ENCODE results near the gene PCLAF. TPM values are rescaled to one million over a fixed set of nuclear protein-coding genes. Genes with fewer than 3 reads are reported as not detected.
"Not testable (repeated sequence)": the region's sequence is repeated elsewhere in the genome, so short reads cannot be mapped to it uniquely, and the experiment has no call there.

Gene PCLAF
- polyA plus RNA-seq, 4 donors = 3.5 to 89.1 (median 24.9) TPM

GRCh38 chr15:64355944-64356709, 25.1 kb downstream of the PCLAF start, which contains the start of gene CSNK1G1:
Gene CSNK1G1, minus strand, starts transcription at chr15:64356173. Its CDS starts 55,674 bp downstream, at chr15:64300499.
- H3K27ac ChIP-seq (ENCODE audit: low read depth in 1 of 3, low read length in 2 of 3) = peak within 1 kb of the TSS in 2 of 3 donors; percentile 79 to 84

GRCh38 chr15:64355348-64355943, 25.8 kb downstream of the PCLAF start:
- DNase-seq (peak; percentile 18 to 48), FAIRE-seq (no peak)
- peak overlapping the region; percentile 75 to 98 (median 76) for H3K4me3 ChIP-seq (ENCODE audit: low read depth in 1 of 3, low read length in 3 of 3)
- peaks cover 0 to 4% (median 3%) of the 10 kb centered on the region in 3 donors for H3K4me1 ChIP-seq (ENCODE audit: control insufficient read depth in 3 of 3, insufficient read depth in 2 of 3, low read depth in 1 of 3, low read length in 2 of 3)
- H3K27me3 ChIP-seq (ENCODE audit: control insufficient read depth in 3 of 3, insufficient read depth in 3 of 3, low read length in 3 of 3) = no peaks in the 10 kb centered on the region
- peak overlapping the region in 2 of 3 donors; percentile 67 to 84 for H3K27ac ChIP-seq (ENCODE audit: low read depth in 1 of 3, low read length in 2 of 3)
- H3K36me3 ChIP-seq (ENCODE audit: control insufficient read depth in 3 of 3, insufficient read depth in 2 of 3, low read depth in 1 of 3, low read length in 3 of 3) = peaks cover 0 to 12% (median 0%) of the 10 kb centered on the region in 3 donors
- no peaks in the 10 kb centered on the region for H3K9me3 ChIP-seq (ENCODE audit: control insufficient read depth in 2 of 2, insufficient read depth in 1 of 2, low read depth in 1 of 2, low read length in 1 of 2)
- 1% methylated on average over 26 to 30 of the region's 30 CpGs for WGBS, 3 donors

More at GRCh38 chr15:64355944-64356709, 25.1 kb downstream of the PCLAF start, which contains the start of gene CSNK1G1:
- 0 to 1% (median 0%) methylated on average over 34 to 42 of the region's 42 CpGs for WGBS, 3 donors
- Histone ChIP-seq H3K4me1 (ENCODE audit: control insufficient read depth in 3 of 3, insufficient read depth in 2 of 3, low read depth in 1 of 3, low read length in 2 of 3) (peaks cover 0 to 4% (median 3%) of the 10 kb centered on the region in 3 donors), H3K27me3 (ENCODE audit: control insufficient read depth in 3 of 3, insufficient read depth in 3 of 3, low read length in 3 of 3) (no peaks in the 10 kb centered on the region), H3K9me3 (ENCODE audit: control insufficient read depth in 2 of 2, insufficient read depth in 1 of 2, low read depth in 1 of 2, low read length in 1 of 2) (no peaks in the 10 kb centered on the region), H3K36me3 (ENCODE audit: control insufficient read depth in 3 of 3, insufficient read depth in 2 of 3, low read depth in 1 of 3, low read length in 3 of 3) (peaks cover 0 to 12% (median 0%) of the 10 kb centered on the region in 3 donors), H3K4me3 (ENCODE audit: low read depth in 1 of 3, low read length in 3 of 3) (peak within 1 kb of the TSS; percentile 75 to 98 (median 76))
- DNase-seq = peak; percentile 92 to 97
- no peak for FAIRE-seq

GRCh38 chr15:64354688-64355344, 26.4 kb downstream of the PCLAF start:
- DNase-seq = peak in 1 of 2 donors; percentile 10
- Histone ChIP-seq H3K4me3 (ENCODE audit: low read depth in 1 of 3, low read length in 3 of 3) (peak overlapping the region; percentile 11 to 98 (median 76)), H3K27ac (ENCODE audit: low read depth in 1 of 3, low read length in 2 of 3) (peak overlapping the region in 1 of 3 donors; percentile 84), H3K27me3 (ENCODE audit: control insufficient read depth in 3 of 3, insufficient read depth in 3 of 3, low read length in 3 of 3) (no peaks in the 10 kb centered on the region), H3K36me3 (ENCODE audit: control insufficient read depth in 3 of 3, insufficient read depth in 2 of 3, low read depth in 1 of 3, low read length in 3 of 3) (peaks cover 0 to 12% (median 0%) of the 10 kb centered on the region in 3 donors), H3K9me3 (ENCODE audit: control insufficient read depth in 2 of 2, insufficient read depth in 1 of 2, low read depth in 1 of 2, low read length in 1 of 2) (no peaks in the 10 kb centered on the region), H3K4me1 (ENCODE audit: control insufficient read depth in 3 of 3, insufficient read depth in 2 of 3, low read depth in 1 of 3, low read length in 2 of 3) (peaks cover 0 to 4% (median 3%) of the 10 kb centered on the region in 3 donors)
- no peak for FAIRE-seq
- 11 to 30% (median 18%) methylated on average over 5 of the region's 5 CpGs for WGBS, 3 donors

GRCh38 chr15:64351265-64351664, 30.0 kb downstream of the PCLAF start:
- DNase-seq (no peak), FAIRE-seq (no peak)
- Histone ChIP-seq H3K4me1 (ENCODE audit: control insufficient read depth in 3 of 3, insufficient read depth in 2 of 3, low read depth in 1 of 3, low read length in 2 of 3) (peaks cover 0 to 3% (median 0%) of the 10 kb centered on the region in 3 donors), H3K27me3 (ENCODE audit: control insufficient read depth in 3 of 3, insufficient read depth in 3 of 3, low read length in 3 of 3) (no peaks in the 10 kb centered on the region), H3K36me3 (ENCODE audit: control insufficient read depth in 3 of 3, insufficient read depth in 2 of 3, low read depth in 1 of 3, low read length in 3 of 3) (peaks cover 0 to 22% (median 1%) of the 10 kb centered on the region in 3 donors), H3K9me3 (ENCODE audit: control insufficient read depth in 2 of 2, insufficient read depth in 1 of 2, low read depth in 1 of 2, low read length in 1 of 2) (no peaks in the 10 kb centered on the region), H3K27ac (ENCODE audit: low read depth in 1 of 3, low read length in 2 of 3) (no peak overlapping the region), H3K4me3 (ENCODE audit: low read depth in 1 of 3, low read length in 3 of 3) (no peak overlapping the region)
- WGBS, 3 donors = 60 to 89% (median 73%) methylated on average over 7 of the region's 7 CpGs

GRCh38 chr15:64349375-64349774, 31.9 kb downstream of the PCLAF start:
- H3K27ac ChIP-seq (ENCODE audit: low read depth in 1 of 3, low read length in 2 of 3) = no peak overlapping the region
- peaks cover 0 to 24% (median 1%) of the 10 kb centered on the region in 3 donors for H3K36me3 ChIP-seq (ENCODE audit: control insufficient read depth in 3 of 3, insufficient read depth in 2 of 3, low read depth in 1 of 3, low read length in 3 of 3)
- no peaks in the 10 kb centered on the region for H3K4me1 ChIP-seq (ENCODE audit: control insufficient read depth in 3 of 3, insufficient read depth in 2 of 3, low read depth in 1 of 3, low read length in 2 of 3)
- no peaks in the 10 kb centered on the region for H3K27me3 ChIP-seq (ENCODE audit: control insufficient read depth in 3 of 3, insufficient read depth in 3 of 3, low read length in 3 of 3)
- DNase-seq = no peak
- no peaks in the 10 kb centered on the region for H3K9me3 ChIP-seq (ENCODE audit: control insufficient read depth in 2 of 2, insufficient read depth in 1 of 2, low read depth in 1 of 2, low read length in 1 of 2)
- no peak overlapping the region for H3K4me3 ChIP-seq (ENCODE audit: low read depth in 1 of 3, low read length in 3 of 3)
- WGBS, 3 donors = 94 to 98% (median 94%) methylated on average over 2 of the region's 2 CpGs
- FAIRE-seq = no peak

- FAIRE-seq (no peak), DNase-seq (no peak)
- H3K27me3 ChIP-seq (ENCODE audit: control insufficient read depth in 3 of 3, insufficient read depth in 3 of 3, low read length in 3 of 3) = no peaks in the 10 kb centered on the region
- no peaks in the 10 kb centered on the region for H3K4me1 ChIP-seq (ENCODE audit: control insufficient read depth in 3 of 3, insufficient read depth in 2 of 3, low read depth in 1 of 3, low read length in 2 of 3)
- H3K9me3 ChIP-seq (ENCODE audit: control insufficient read depth in 2 of 2, insufficient read depth in 1 of 2, low read depth in 1 of 2, low read length in 1 of 2) = no peaks in the 10 kb centered on the region
- H3K4me3 ChIP-seq (ENCODE audit: low read depth in 1 of 3, low read length in 3 of 3) = no peak overlapping the region
- H3K36me3 ChIP-seq (ENCODE audit: control insufficient read depth in 3 of 3, insufficient read depth in 2 of 3, low read depth in 1 of 3, low read length in 3 of 3) = peaks cover 0 to 20% (median 1%) of the 10 kb centered on the region in 3 donors
- WGBS, 3 donors = 77 to 97% (median 93%) methylated on average over 1 of the region's 1 CpG
- no peak overlapping the region for H3K27ac ChIP-seq (ENCODE audit: low read depth in 1 of 3, low read length in 2 of 3)
These were observed 32.8 kb downstream of the PCLAF start for GRCh38 chr15:64348455-64348854.

- H3K4me1 ChIP-seq (ENCODE audit: control insufficient read depth in 3 of 3, insufficient read depth in 2 of 3, low read depth in 1 of 3, low read length in 2 of 3); DNase-seq; H3K4me3 ChIP-seq (ENCODE audit: low read depth in 1 of 3, low read length in 3 of 3); H3K9me3 ChIP-seq (ENCODE audit: control insufficient read depth in 2 of 2, insufficient read depth in 1 of 2, low read depth in 1 of 2, low read length in 1 of 2); H3K27me3 ChIP-seq (ENCODE audit: control insufficient read depth in 3 of 3, insufficient read depth in 3 of 3, low read length in 3 of 3); FAIRE-seq; H3K27ac ChIP-seq (ENCODE audit: low read depth in 1 of 3, low read length in 2 of 3): not testable (repeated sequence)
- 93 to 97% (median 96%) methylated on average over 6 of the region's 6 CpGs for WGBS, 3 donors
- peaks cover 0 to 15% (median 1%) of the 10 kb centered on the region in 3 donors for H3K36me3 ChIP-seq (ENCODE audit: control insufficient read depth in 3 of 3, insufficient read depth in 2 of 3, low read depth in 1 of 3, low read length in 3 of 3)
These were observed 35.0 kb downstream of the PCLAF start for GRCh38 chr15:64346242-64346641.

GRCh38 chr15:64344651-64345294, 36.5 kb downstream of the PCLAF start:
- no peak for DNase-seq
- no peak overlapping the region for H3K4me3 ChIP-seq (ENCODE audit: low read depth in 1 of 3, low read length in 3 of 3)
- H3K4me1 ChIP-seq (ENCODE audit: control insufficient read depth in 3 of 3, insufficient read depth in 2 of 3, low read depth in 1 of 3, low read length in 2 of 3) = peaks cover 0 to 5% (median 0%) of the 10 kb centered on the region in 3 donors
- no peak overlapping the region for H3K27ac ChIP-seq (ENCODE audit: low read depth in 1 of 3, low read length in 2 of 3)
- H3K27me3 ChIP-seq (ENCODE audit: control insufficient read depth in 3 of 3, insufficient read depth in 3 of 3, low read length in 3 of 3) = no peaks in the 10 kb centered on the region
- H3K9me3 ChIP-seq (ENCODE audit: control insufficient read depth in 2 of 2, insufficient read depth in 1 of 2, low read depth in 1 of 2, low read length in 1 of 2) = no peaks in the 10 kb centered on the region
- H3K36me3 ChIP-seq (ENCODE audit: control insufficient read depth in 3 of 3, insufficient read depth in 2 of 3, low read depth in 1 of 3, low read length in 3 of 3) = peaks cover 0 to 16% (median 1%) of the 10 kb centered on the region in 3 donors
- no peak for FAIRE-seq

Data from small intestine (tissue), 7 donors.